HEK293 (cell line): ENCODE measurements around the gene ZNF423.

Source experiments
- CTCF ChIP-seq: fragments of 450-650 bp; formaldehyde crosslinking; IDR thresholded peaks from 2 replicates; pipeline ENCODE4 v1.5.1; 2016; ENCODE audit warnings: missing biosample characterization, missing genetic modification characterization
- GLI4 ChIP-seq: fragments of 450-650 bp; formaldehyde crosslinking; IDR thresholded peaks from 2 replicates; pipeline ENCODE4 v1.5.1; 2016; ENCODE audit warnings: missing biosample characterization, missing genetic modification characterization
- PRDM10 ChIP-seq: fragments of 450-650 bp; formaldehyde crosslinking; IDR thresholded peaks from 2 replicates; pipeline ENCODE4 v1.5.1; 2016; ENCODE audit warnings: missing biosample characterization, missing genetic modification characterization
- SP2 ChIP-seq: fragments of 450-650 bp; formaldehyde crosslinking; IDR thresholded peaks from 2 replicates; pipeline ENCODE4 v1.5.1; 2016; ENCODE audit warnings: missing biosample characterization, missing genetic modification characterization
- ZBTB20 ChIP-seq: fragments of 450-650 bp; formaldehyde crosslinking; IDR thresholded peaks from 2 replicates; pipeline ENCODE4 v1.5.1; 2016; ENCODE audit warnings: missing biosample characterization, missing genetic modification characterization
- ZNF114 ChIP-seq: fragments of 450-650 bp; formaldehyde crosslinking; IDR thresholded peaks from 2 replicates; pipeline ENCODE4 v1.5.0; 2017; ENCODE audit warnings: missing biosample characterization, missing genetic modification characterization
- ZNF266 ChIP-seq: fragments of 450-650 bp; formaldehyde crosslinking; IDR thresholded peaks from 2 replicates; pipeline ENCODE4 v1.5.1; 2016; ENCODE audit warnings: missing biosample characterization, missing genetic modification characterization, low read depth
- ZNF311 ChIP-seq: fragments of 450-650 bp; formaldehyde crosslinking; IDR thresholded peaks from 2 replicates; pipeline ENCODE4 v1.5.1; 2017; ENCODE audit warnings: missing biosample characterization, missing genetic modification characterization, borderline replicate concordance
- ZNF354C ChIP-seq: fragments of 450-650 bp; formaldehyde crosslinking; IDR thresholded peaks from 2 replicates; pipeline ENCODE4 v1.5.1; 2016; ENCODE audit warnings: missing biosample characterization, missing genetic modification characterization, low read depth, borderline replicate concordance
- ZNF362 ChIP-seq: fragments of 450-650 bp; formaldehyde crosslinking; IDR thresholded peaks from 2 replicates; pipeline ENCODE4 v1.5.1; 2016; ENCODE audit warnings: missing biosample characterization, missing genetic modification characterization
- ZNF660 ChIP-seq: fragments of 450-650 bp; IDR thresholded peaks from 2 replicates; pipeline ENCODE4 v1.5.1; 2018; ENCODE audit warnings: missing biosample characterization, mild to moderate bottlenecking, missing genetic modification characterization
- ZNF792 ChIP-seq: fragments of 450-650 bp; formaldehyde crosslinking; IDR thresholded peaks from 2 replicates; pipeline ENCODE4 v1.5.1; 2016; ENCODE audit warnings: missing biosample characterization, missing genetic modification characterization
- TF ChIP-seq, protein P1 (sequence below): fragments of 450-650 bp; formaldehyde crosslinking; IDR thresholded peaks from 2 replicates; pipeline ENCODE4 v1.5.1; 2016; ENCODE audit warnings: missing biosample characterization, missing genetic modification characterization

DNA sequence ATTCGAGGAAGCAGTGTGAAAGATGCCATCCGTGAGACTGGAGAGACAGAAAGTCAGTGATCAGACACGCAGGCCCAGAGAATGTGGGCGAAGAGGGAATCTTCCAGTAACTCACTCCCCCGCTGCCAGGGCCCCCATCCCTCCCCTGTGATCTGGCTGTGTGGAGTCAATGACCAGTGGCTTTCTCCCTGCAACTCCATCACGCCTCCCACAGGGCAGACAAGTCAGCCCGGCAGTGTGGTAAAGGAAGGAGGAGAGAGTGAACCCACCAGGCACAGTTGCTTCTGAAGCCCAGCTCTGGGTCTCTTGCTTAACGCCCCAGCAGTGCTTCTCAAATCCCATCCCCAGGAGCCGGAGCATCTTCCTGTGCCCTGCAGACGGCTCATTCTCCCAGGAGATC is 142.1 kb downstream of the ZNF423 start:
- TF ChIP-seq, protein P1, sequence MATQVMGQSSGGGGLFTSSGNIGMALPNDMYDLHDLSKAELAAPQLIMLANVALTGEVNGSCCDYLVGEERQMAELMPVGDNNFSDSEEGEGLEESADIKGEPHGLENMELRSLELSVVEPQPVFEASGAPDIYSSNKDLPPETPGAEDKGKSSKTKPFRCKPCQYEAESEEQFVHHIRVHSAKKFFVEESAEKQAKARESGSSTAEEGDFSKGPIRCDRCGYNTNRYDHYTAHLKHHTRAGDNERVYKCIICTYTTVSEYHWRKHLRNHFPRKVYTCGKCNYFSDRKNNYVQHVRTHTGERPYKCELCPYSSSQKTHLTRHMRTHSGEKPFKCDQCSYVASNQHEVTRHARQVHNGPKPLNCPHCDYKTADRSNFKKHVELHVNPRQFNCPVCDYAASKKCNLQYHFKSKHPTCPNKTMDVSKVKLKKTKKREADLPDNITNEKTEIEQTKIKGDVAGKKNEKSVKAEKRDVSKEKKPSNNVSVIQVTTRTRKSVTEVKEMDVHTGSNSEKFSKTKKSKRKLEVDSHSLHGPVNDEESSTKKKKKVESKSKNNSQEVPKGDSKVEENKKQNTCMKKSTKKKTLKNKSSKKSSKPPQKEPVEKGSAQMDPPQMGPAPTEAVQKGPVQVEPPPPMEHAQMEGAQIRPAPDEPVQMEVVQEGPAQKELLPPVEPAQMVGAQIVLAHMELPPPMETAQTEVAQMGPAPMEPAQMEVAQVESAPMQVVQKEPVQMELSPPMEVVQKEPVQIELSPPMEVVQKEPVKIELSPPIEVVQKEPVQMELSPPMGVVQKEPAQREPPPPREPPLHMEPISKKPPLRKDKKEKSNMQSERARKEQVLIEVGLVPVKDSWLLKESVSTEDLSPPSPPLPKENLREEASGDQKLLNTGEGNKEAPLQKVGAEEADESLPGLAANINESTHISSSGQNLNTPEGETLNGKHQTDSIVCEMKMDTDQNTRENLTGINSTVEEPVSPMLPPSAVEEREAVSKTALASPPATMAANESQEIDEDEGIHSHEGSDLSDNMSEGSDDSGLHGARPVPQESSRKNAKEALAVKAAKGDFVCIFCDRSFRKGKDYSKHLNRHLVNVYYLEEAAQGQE (tag by site-specific recombination): no peak
- TF ChIP-seq ZNF660 (tag by site-specific recombination): no peak
- no peak for TF ChIP-seq ZBTB20 (tag by site-specific recombination)
- TF ChIP-seq SP2 (tag by site-specific recombination): no peak
- no peak for TF ChIP-seq ZNF362 (tag by site-specific recombination)
- no peak for TF ChIP-seq CTCF (tag by site-specific recombination)
- no peak for TF ChIP-seq ZNF266 (tag by site-specific recombination)
- TF ChIP-seq ZNF792 (tag by site-specific recombination): no peak
- no peak for TF ChIP-seq ZNF354C (tag by site-specific recombination)
- no peak for TF ChIP-seq ZNF114 (tag by site-specific recombination)
- TF ChIP-seq PRDM10: no peak
- TF ChIP-seq ZNF311 (tag by site-specific recombination): no peak
- no peak for TF ChIP-seq GLI4 (tag by site-specific recombination)
